ENCODE measurements around the gene ALKBH5.
A peak's percentile ranks its signal among the peaks of the same experiment; 100 is the strongest.

Gene ALKBH5
- total RNA-seq = 200 reads per million, percentile 92 among the genes with 10 or more reads in this experiment

GRCh38 chr17:18183334-18184142 is at the start of gene ALKBH5:
Gene ALKBH5 (plus strand): TSS chr17:18183828. CDS start chr17:18184244, 416 bp downstream.
- DNase-seq = peak; percentile 97

DNA sequence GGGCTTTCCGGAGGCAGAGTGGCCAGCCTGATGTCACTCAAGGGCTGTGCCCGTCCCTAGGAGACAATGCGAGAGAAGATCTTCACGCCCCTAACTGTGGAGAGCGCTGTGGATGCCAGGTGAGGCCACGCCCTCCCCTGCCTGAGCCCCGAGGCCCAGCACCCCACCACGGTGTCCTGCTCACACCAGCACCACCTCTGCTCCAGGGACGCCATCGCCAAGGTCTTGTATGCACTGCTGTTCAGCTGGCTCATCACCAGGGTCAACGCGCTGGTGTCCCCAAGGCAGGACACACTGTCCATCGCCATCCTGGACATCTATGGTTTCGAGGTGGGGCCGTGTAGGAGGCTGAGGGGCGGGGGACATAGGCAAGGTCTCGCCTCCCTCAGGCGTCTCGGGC is 47.3 kb upstream of the ALKBH5 start:
- no peak for DNase-seq

GRCh38 chr17:18138065-18138749 is 45.4 kb upstream of the ALKBH5 start:
- DNase-seq = no peak

GRCh38 chr17:18139092-18139491 is 44.5 kb upstream of the ALKBH5 start:
- no peak for DNase-seq

- no peak for DNase-seq
Observed at GRCh38 chr17:18139498-18139897, 44.1 kb upstream of the ALKBH5 start.

DNA sequence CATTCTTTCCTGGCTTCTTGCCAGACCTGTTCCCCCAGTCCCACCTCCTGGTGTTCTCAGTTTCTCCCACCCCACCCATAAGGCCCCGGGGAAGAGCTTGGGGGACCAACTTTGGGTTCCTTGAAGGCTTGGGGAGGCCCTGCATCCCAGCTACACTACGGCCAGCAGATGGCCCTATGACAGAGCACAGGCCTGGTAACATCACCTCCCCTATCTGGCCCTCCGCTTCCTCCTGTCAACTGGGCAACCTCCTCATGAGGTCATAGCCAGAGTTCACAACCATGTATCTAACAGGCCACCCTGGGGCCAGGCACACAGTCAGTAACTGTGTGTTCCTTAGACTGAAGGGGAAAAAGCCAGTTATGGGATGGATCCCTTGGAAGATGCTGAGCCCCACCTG is 43.7 kb upstream of the ALKBH5 start:
- no peak for DNase-seq

GRCh38 chr17:18140648-18141047 is 43.0 kb upstream of the ALKBH5 start:
- no peak for DNase-seq

GRCh38 chr17:18141210-18141803 is 42.3 kb upstream of the ALKBH5 start:
- peak; percentile 46 for DNase-seq

DNA sequence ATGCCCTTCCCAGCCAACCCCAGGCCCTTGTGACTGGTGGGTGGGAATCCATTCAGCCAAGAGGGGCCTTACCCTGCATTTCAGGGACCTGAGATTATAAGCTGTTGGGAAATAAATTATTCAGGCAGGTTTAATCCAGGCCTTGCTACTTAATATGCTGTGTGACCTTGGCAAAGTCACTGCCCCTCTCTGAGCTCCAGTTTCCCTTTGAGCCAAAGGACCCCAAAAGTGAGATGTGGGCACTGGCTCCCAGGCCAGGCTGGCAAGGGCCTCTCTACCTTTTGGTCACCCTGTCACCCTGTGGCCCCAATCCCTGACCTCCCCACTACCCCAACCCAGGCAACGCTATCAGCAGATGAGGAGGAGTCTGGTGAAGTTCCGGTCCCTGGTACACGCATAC is 41.2 kb upstream of the ALKBH5 start:
- no peak for DNase-seq

- DNase-seq = no peak
Observed at GRCh38 chr17:18143044-18143936, 40.3 kb upstream of the ALKBH5 start.

- DNase-seq = no peak
Observed at GRCh38 chr17:18144261-18144660, 39.4 kb upstream of the ALKBH5 start.

DNA sequence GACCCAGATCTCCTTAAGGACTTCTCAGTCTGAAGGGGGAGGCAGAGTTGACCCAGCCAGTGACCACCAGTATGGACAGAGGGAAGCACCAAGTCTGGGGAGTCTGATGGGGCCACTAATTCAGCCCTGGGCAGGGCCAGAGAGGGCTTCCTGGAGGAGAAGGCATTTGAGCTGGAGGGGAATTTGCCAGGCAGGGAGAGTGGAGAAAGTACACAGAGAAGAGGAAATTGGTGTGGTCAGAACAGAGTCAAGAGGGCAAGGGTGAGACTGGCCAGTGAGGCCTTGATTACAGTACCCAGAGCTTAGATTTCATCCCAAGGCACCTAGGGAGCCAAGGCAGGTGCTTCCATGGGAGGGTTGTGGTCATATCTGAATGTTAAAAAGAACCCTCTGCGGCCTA is 38.8 kb upstream of the ALKBH5 start:
- no peak for DNase-seq

- DNase-seq = no peak
Observed at GRCh38 chr17:18145811-18146210, 37.8 kb upstream of the ALKBH5 start.

- DNase-seq = no peak
Observed at GRCh38 chr17:18146259-18146658, 37.4 kb upstream of the ALKBH5 start.

GRCh38 chr17:18146980-18147379 is 36.6 kb upstream of the ALKBH5 start:
- DNase-seq = no peak

GRCh38 chr17:18148586-18148985 is 35.0 kb upstream of the ALKBH5 start:
- no peak for DNase-seq

DNA sequence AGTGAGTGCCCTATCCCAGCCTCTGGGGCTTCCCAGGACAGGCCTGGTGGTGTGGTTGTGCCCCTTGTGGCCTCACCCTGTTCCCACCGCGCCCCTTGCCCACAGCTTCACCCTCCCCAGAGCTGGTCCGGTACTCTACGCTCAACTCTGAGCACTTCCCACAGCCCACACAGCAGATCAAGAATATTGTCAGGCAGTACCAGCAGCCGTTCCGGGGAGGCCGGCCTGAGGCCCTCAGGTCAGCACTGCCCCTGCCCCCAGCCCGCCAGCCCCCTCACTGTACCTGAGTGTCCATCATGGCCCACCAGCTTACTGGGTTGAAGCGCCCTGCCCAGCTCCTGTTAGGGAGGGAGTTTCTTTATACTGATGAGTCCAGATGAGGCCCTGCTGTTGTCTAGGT is 32.3 kb upstream of the ALKBH5 start:
- DNase-seq = no peak

DNA sequence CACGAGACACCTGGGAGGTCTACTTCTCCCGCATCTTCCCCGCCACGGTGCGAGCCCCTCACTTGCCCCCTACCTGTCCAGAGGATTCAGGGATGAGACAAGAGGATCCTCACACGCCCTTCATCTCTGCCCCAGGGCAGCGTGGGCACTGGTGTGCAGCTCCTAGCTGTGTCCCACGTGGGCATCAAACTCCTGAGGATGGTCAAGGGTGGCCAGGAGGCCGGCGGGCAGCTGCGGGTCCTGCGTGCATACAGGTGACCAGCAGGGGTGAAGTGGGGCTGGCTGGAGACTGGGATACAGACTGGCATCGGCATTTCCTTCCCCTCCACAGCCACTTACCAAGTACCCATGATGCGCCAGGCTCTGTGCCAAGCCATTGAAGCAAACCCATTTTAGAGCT is 28.4 kb upstream of the ALKBH5 start:
- no peak for DNase-seq

DNA sequence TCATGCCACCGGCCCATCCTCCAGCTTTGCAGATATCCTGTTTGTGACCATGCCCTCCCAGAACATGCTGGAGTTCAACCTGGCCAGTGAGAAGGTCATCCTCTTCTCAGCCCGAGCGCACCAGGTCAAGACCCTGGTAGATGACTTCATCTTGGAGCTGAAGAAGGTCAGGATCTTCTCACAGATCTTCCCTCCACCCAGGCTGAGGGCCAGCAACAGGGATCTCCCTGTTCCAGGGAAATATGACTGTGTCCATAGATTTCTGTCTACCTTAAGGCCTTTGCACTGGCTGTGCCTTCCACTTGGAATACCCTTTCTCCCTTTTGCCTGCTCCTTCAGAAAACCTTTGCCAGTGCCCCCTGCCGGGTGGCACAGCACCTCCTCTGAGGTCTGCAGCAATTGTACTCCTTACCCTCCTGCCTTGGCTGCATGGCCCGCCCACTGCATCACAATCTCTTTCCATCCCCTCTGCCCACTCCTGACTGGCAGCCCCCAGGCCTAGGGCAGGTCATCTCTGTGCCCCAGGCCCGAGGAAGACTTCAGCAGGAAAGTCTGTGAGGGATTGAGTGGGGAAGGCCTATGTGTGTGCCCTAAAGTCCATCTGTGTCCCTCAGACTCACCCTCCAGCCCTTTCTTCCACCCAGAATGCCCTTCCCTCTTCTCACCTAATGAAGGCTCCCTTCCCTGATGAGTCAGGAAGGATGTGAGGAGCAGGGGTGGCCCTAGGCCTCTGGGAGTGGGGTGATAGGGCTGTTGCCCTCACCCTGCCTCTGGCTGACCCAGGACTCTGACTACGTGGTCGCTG is 27.3 kb upstream of the ALKBH5 start:
- no peak for DNase-seq

DNA sequence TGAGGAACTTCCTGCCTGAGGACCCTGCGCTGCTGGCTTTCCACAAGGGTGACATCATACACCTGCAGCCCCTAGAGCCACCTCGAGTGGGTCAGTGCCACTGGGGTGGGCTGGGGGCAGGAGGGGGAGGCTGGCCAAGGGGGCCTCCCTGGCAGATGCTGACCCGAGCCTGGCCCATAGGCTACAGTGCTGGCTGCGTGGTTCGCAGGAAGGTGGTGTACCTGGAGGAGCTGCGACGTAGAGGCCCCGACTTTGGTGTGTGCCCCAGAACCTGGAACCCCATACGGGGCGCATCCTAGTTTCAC is 26.7 kb upstream of the ALKBH5 start:
- no peak for DNase-seq

DNA sequence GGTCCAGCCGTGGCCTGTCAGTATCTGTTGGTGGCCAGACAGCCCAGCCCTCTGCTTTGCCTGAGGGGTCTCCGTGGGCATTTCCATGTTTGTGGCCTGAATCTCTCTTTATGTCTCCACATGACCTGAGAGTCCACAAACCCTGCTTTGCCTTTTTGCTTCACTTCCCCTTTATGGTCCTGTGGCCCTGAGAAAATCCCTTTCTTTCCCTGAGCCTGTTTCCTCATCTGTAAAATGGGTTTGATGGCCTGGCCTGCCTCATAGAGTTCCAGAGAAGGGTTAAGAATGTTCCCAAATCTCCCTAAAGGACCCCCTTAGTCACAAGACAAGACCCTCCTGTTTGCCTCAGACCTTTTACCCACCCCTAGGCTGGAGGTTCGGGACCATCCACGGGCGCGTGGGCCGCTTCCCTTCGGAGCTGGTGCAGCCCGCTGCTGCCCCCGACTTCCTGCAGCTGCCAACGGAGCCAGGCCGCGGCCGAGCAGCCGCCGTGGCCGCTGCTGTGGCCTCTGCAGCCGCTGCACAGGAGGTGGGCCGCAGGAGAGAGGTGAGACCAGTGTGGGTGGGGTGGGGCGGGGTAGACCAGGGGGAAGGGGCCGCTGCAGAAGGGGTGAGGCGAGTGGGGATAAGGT is 26.2 kb upstream of the ALKBH5 start:
- no peak for DNase-seq
